SK-N-SH (cell line): Measurements from ENCODE around the gene POLG2. TPM values are rescaled to one million over a fixed set of nuclear protein-coding genes. Genes with fewer than 3 reads are reported as not detected.

Experiments used
- CTCF ChIA-PET: fragments of 300-600, 350-600 bp; formaldehyde crosslinking; extraction: SDS; loops from one replicate; lab custom pipeline; 2021; lab: Yijun Ruan, JAX
- POLR2A ChIA-PET: fragments of 350-600 bp; sonication (Branson Sonifier 250); formaldehyde crosslinking; extraction: SDS; loops from one replicate; lab custom pipeline; 2020; ENCODE audit warnings: antibody characterized with exemption, inconsistent platforms; lab: Yijun Ruan, JAX
- DNase-seq: peaks from one replicate; pipeline ENCODE4 v3.0.0; 2012
- H2AFZ ChIP-seq: fragments of 200-600 bp; sonication (generic); 2 replicates; pipeline ENCODE4 v1.8.1; 2016; ENCODE audit warnings: antibody characterized with exemption, mild to moderate bottlenecking, low read depth
- H3F3A ChIP-seq: fragments of 200-600 bp; sonication (generic); replicated peaks from 2 replicates; pipeline ENCODE3; 2016; ENCODE audit warnings: antibody characterized with exemption, mild to moderate bottlenecking; ENCODE audit not compliant: insufficient read depth
- H3K27ac ChIP-seq, 2 experiments: fragments of 200-500 bp in 1 of 2; fragments of 200-600 bp in 1 of 2; sonication (Bioruptor generic) in 1 of 2; sonication (generic), shearing (Covaris generic) in 1 of 2; 2 replicates each; pipeline versions ENCODE4 v1.5.1 to v1.6.1; 2014 to 2016; ENCODE audit warnings: low read depth in 2 of 2, inconsistent platforms in 1 of 2, low read length in 1 of 2, mild to moderate bottlenecking in 1 of 2, mixed read lengths in 1 of 2
- H3K27me3 ChIP-seq: fragments of 200-600 bp; sonication (generic), shearing (Covaris generic); 2 replicates; pipeline ENCODE4 v1.6.1; 2016; ENCODE audit warnings: mixed run types; ENCODE audit not compliant: insufficient read depth
- H3K36me3 ChIP-seq, 2 experiments: fragments of 200-500 bp in 1 of 2; fragments of 200-600 bp in 1 of 2; sonication (Bioruptor generic) in 1 of 2; sonication (generic) in 1 of 2; replicated peaks in 1 of 2; 2 replicates each; pipeline versions ENCODE3 to v1.5.1; 2014 to 2016; ENCODE audit warnings: low read length in 1 of 2, mild to moderate bottlenecking in 1 of 2; ENCODE audit not compliant: insufficient read depth in 2 of 2, control insufficient read depth in 1 of 2
- H3K4me1 ChIP-seq, 2 experiments: fragments of 200-500 bp in 1 of 2; fragments of 200-600 bp in 1 of 2; sonication (Bioruptor generic) in 1 of 2; sonication (generic), shearing (Covaris generic) in 1 of 2; 2 replicates each; pipeline versions ENCODE4 v1.5.1 to v1.6.1; 2014 to 2016; ENCODE audit warnings: low read depth in 1 of 2, low read length in 1 of 2, mixed run types in 1 of 2; ENCODE audit not compliant: insufficient read depth in 2 of 2, control insufficient read depth in 1 of 2
- H3K4me2 ChIP-seq: fragments of 200-600 bp; sonication (generic), shearing (Covaris generic); 2 replicates; pipeline ENCODE4 v1.6.1; 2017; ENCODE audit warnings: mixed run types
- H3K4me3 ChIP-seq, 2 experiments: fragments of 200-500 bp in 1 of 2; fragments of 200-600 bp in 1 of 2; sonication (Bioruptor generic) in 1 of 2; sonication (generic), shearing (Covaris generic) in 1 of 2; 2 replicates each; pipeline versions ENCODE4 v1.5.1 to v1.8.1; 2014 to 2016; ENCODE audit warnings: low read depth in 2 of 2, inconsistent platforms in 1 of 2, low read length in 1 of 2, mild to moderate bottlenecking in 1 of 2, mixed read lengths in 1 of 2, moderate library complexity in 1 of 2
- H3K79me2 ChIP-seq: fragments of 200-600 bp; sonication (generic); 2 replicates; pipeline ENCODE4 v1.8.1; 2017; ENCODE audit warnings: mild to moderate bottlenecking; ENCODE audit not compliant: insufficient read depth
- H3K9ac ChIP-seq: fragments of 200-600 bp; sonication (generic); 2 replicates; pipeline ENCODE4 v1.6.1; 2017; ENCODE audit warnings: mixed run types
- H3K9me2 ChIP-seq: fragments of 200-600 bp; sonication (generic); 2 replicates; pipeline ENCODE4 v1.6.1; 2017; ENCODE audit warnings: mixed run types
- H3K9me3 ChIP-seq: fragments of 200-600 bp; sonication (generic); 2 replicates; pipeline ENCODE4 v1.6.1; 2017; ENCODE audit warnings: mixed run types, mild to moderate bottlenecking, moderate library complexity
- H4K20me1 ChIP-seq: fragments of 200-600 bp; sonication (generic); 2 replicates; pipeline ENCODE4 v1.6.1; 2017; ENCODE audit warnings: mild to moderate bottlenecking, mixed run types; ENCODE audit not compliant: insufficient read depth
- FOSL2 ChIP-seq: IDR thresholded peaks from 2 replicates; pipeline ENCODE4 v1.4.0; 2012; ENCODE audit warnings: low read depth, mild to moderate bottlenecking, moderate library complexity, borderline replicate concordance
- FOXJ3 ChIP-seq: sonication (generic); formaldehyde crosslinking; IDR thresholded peaks from 2 replicates; pipeline ENCODE4 v1.5.1; 2020; ENCODE audit warnings: mild to moderate bottlenecking, missing genetic modification reagents
- JUND ChIP-seq: IDR thresholded peaks from 2 replicates; pipeline ENCODE4 v1.4.0; 2012
- MEF2A ChIP-seq: IDR thresholded peaks from 2 replicates; pipeline ENCODE4 v1.4.0; 2012; ENCODE audit warnings: low read depth, borderline replicate concordance
- PBX3 ChIP-seq: IDR thresholded peaks from 2 replicates; pipeline ENCODE4; 2012
- POLR2AphosphoS5 ChIP-seq: IDR thresholded peaks from 2 replicates; pipeline ENCODE4 v1.6.1; 2012; ENCODE audit warnings: low read depth, low read length
- RAD21 ChIP-seq: IDR thresholded peaks from 2 replicates; pipeline ENCODE4 v1.6.1; 2012; ENCODE audit warnings: mild to moderate bottlenecking, low read length
- RFX5 ChIP-seq: IDR thresholded peaks from 2 replicates; pipeline ENCODE4 v1.6.1; 2012; ENCODE audit warnings: mild to moderate bottlenecking, improper control_type of control experiment, low read length
- WGBS: methylation state at CpG from one replicate; pipeline ENCODE4 v1.1.6; 2017; ENCODE audit warnings: low lambda C conversion rate; 5-methylcytosine and 5-hydroxymethylcytosine counted together
- polyA plus RNA-seq, 3 experiments: library from polyadenylated mRNA; depleted of rRNA; stranded (reverse); fragments of >200 nt; gene quantifications; 2 replicates each; pipeline ENCODE4 v1.2.3, GENCODE V29; 2012
- TF ChIP-seq, protein P1 (sequence below): IDR thresholded peaks from 2 replicates; pipeline ENCODE4 v1.6.1; 2012; ENCODE audit warnings: mild to moderate bottlenecking, low read depth, low read length, moderate library complexity

Gene POLG2
- polyA plus RNA-seq, 1 of the 3 experiments (the other 2 are of a cell fraction): 18.0 TPM

GRCh38 chr17:64448665-64449512 lies 48.0 kb downstream of the POLG2 start, which contains the start of gene MILR1:
Gene MILR1 (plus strand): TSS chr17:64449115. CDS start chr17:64449169, 54 bp downstream.
- no peaks in the 10 kb centered on the region for H3K9me2 ChIP-seq
- H3K9ac ChIP-seq: no peak within 1 kb of the TSS
- 57% methylated on average over 10 of the region's 10 CpGs for WGBS
- no peak for DNase-seq
- no peak; the same call in 1 of the 2 replicates for TF ChIP-seq JUND
- TF ChIP-seq POLR2AphosphoS5: 0 out of 2 replicates have a peak, but pooled peaks have one; percentile 34
- TF ChIP-seq FOSL2: peak; percentile 64; the same call in 1 of the 2 replicates
- ChIA-PET POLR2A (no interaction called here), CTCF (interaction anchor here (0.7 to 3.4 kb wide), 4 partner anchors 17 to 782 kb away, joined by 3 to 21 read pairs (median 3); no protein-coding TSS in a partner anchor)
- H2AFZ ChIP-seq: peak within 1 kb of the TSS; percentile 87
- H3K4me2 ChIP-seq: peak within 1 kb of the TSS; percentile 41; the same call in 1 of the 2 replicates
- no peaks in the 10 kb centered on the region for H3K27me3 ChIP-seq
- H3K27ac ChIP-seq: peak within 1 kb of the TSS in 1 of 2 experiments; percentile 57; a peak in 2 of 4 replicates
- H3K79me2 ChIP-seq: no peaks in the 10 kb centered on the region
- H3K9me3 ChIP-seq: no peaks in the 10 kb centered on the region
- no peaks in the 10 kb centered on the region for H3K4me1 ChIP-seq
- peaks cover 8% of the 10 kb centered on the region for H3F3A ChIP-seq
- H3K36me3 ChIP-seq: no peaks in the 10 kb centered on the region
- no peaks in the 10 kb centered on the region for H4K20me1 ChIP-seq
- H3K4me3 ChIP-seq: no peak within 1 kb of the TSS

DNA sequence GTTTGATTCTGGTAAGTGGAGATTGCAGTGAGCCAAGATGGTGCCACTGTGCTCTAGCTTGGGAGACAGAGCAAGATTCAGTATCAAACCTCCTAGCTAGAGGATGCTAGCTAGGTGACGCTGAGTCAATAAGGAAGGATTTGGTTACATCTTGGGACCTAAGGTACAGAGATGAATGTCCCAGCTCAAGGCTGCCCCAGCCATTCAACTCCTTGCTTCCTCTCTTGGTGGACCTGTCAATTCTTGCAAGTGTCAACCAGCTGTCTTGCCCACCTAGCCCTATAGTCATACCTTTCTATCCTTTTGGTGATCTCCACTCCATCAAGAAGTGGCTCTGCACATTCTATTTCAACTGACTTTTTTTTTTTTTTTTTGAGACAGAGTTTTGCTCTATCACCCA lies 49.3 kb downstream of the POLG2 start:
- no peaks in the 10 kb centered on the region for H3K27me3 ChIP-seq
- no peaks in the 10 kb centered on the region for H4K20me1 ChIP-seq
- H3F3A ChIP-seq: peaks cover 8% of the 10 kb centered on the region
- 93% methylated on average over 1 of the region's 1 CpG for WGBS
- H3K36me3 ChIP-seq: no peaks in the 10 kb centered on the region
- H3K4me3 ChIP-seq: no peak overlapping the region
- H3K9ac ChIP-seq: no peak overlapping the region
- ChIA-PET POLR2A (no interaction called here), CTCF (interaction anchor here (1.3 to 3.4 kb wide), 2 partner anchors 28 kb away, joined by 8 to 21 read pairs; no protein-coding TSS in a partner anchor)
- DNase-seq: no peak
- H3K27ac ChIP-seq: no peak overlapping the region
- no peak overlapping the region for H3K4me2 ChIP-seq
- TF ChIP-seq RAD21 (no peak), PBX3 (no peak), JUND (no peak), FOXJ3 (no peak), RFX5 (no peak), MEF2A (no peak)
- TF ChIP-seq, protein P1, sequence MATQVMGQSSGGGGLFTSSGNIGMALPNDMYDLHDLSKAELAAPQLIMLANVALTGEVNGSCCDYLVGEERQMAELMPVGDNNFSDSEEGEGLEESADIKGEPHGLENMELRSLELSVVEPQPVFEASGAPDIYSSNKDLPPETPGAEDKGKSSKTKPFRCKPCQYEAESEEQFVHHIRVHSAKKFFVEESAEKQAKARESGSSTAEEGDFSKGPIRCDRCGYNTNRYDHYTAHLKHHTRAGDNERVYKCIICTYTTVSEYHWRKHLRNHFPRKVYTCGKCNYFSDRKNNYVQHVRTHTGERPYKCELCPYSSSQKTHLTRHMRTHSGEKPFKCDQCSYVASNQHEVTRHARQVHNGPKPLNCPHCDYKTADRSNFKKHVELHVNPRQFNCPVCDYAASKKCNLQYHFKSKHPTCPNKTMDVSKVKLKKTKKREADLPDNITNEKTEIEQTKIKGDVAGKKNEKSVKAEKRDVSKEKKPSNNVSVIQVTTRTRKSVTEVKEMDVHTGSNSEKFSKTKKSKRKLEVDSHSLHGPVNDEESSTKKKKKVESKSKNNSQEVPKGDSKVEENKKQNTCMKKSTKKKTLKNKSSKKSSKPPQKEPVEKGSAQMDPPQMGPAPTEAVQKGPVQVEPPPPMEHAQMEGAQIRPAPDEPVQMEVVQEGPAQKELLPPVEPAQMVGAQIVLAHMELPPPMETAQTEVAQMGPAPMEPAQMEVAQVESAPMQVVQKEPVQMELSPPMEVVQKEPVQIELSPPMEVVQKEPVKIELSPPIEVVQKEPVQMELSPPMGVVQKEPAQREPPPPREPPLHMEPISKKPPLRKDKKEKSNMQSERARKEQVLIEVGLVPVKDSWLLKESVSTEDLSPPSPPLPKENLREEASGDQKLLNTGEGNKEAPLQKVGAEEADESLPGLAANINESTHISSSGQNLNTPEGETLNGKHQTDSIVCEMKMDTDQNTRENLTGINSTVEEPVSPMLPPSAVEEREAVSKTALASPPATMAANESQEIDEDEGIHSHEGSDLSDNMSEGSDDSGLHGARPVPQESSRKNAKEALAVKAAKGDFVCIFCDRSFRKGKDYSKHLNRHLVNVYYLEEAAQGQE: no peak
- no peaks in the 10 kb centered on the region for H3K9me3 ChIP-seq
- H2AFZ ChIP-seq: no peak overlapping the region
- H3K79me2 ChIP-seq: no peaks in the 10 kb centered on the region
- H3K9me2 ChIP-seq: no peaks in the 10 kb centered on the region
- no peaks in the 10 kb centered on the region for H3K4me1 ChIP-seq
